SK-N-DZ (cell line): ENCODE data around the gene DCDC2C.

Experiments
- DNase-seq: peaks from one replicate; pipeline ENCODE4 v3.0.0-alpha.2; 2015; ENCODE audit warnings: low spot score

Gene DCDC2C

DNA sequence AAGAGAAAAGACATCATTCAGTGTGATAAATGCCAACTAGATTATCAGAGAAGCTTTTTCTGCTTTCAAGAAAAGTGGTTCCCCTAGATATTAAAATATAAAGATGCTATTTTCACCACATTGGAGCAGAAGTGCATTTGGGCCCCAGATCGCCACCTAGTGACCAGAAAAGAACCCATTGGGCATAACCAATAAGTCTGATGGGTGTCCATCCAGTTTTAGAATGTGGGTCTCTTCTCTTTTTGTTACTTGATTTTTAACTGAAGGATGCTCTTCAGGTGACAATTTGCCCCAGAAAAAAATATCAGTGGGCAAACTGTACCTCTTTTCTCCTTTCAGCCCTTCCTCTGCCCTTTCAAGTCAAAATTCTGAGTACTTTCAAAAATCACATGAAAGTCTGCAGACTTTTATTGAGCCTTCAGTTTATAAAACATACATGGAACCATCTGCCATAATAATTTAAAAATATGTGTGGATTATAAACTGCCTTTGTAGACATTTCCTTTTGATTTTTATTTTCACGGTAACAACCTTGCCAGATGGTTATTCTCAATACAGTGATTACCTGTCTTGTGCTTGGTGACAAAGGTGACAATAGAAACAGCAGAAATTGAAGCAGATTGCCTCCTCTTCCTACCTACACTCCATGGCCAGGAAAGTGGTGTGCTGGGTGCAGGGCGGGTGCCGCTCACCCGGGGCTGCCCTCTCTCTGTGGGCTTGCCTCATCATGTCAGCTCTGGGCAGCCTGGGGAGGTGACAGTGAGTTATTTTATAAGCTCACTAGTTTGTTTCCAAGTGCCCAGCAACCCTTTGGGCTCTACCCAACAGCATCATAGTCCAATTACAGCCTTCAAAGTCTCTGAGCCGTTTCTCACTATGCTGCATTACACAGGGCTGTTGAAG is 124.5 kb downstream of the DCDC2C start:
- no peak for DNase-seq

DNA sequence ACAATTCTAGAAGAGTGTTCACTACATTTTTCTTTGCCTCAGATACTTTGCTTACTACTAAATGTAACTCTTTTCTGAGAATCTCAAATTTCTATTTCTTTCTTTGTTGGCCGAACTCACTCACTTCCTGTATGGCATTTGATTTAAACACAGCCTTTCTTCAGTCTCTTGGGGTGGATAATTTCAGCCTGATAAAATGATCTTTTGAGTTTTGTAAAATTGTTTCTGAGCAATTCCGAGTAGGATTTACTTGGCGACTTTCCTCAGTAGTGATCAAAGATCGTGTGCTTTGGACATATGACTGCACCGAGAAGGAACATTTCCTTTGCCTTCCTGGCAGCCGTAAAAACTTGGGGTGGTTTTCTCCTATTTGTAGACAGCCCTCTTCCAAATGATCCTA is 127.4 kb downstream of the DCDC2C start:
- DNase-seq, result no peak

- no peak for DNase-seq
Measured at GRCh38 chr2:3837086-3837485, 133.7 kb downstream of the DCDC2C start.

DNA sequence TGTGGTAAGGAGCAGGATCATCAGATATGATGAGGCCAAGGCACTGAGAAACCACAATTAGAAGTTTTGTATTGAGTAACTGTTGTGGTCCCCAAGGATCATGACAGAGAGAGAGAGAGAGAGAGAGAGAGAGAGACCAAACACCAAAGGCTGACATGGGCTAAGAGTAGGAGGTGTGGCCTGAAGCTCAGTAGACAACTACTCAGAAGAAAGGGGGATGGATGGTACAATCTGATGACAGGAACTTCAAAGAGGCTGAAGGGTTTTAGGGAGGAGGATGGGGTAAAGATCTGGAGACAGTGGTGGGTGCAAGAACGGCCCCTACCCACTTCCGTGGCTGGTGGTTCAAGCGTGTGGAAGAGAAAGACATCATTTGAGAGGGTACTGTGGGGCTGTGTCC is 135.0 kb downstream of the DCDC2C start:
- DNase-seq, result no peak

- peak; percentile 4 for DNase-seq
Measured at GRCh38 chr2:3839476-3839875, 136.1 kb downstream of the DCDC2C start.

DNA sequence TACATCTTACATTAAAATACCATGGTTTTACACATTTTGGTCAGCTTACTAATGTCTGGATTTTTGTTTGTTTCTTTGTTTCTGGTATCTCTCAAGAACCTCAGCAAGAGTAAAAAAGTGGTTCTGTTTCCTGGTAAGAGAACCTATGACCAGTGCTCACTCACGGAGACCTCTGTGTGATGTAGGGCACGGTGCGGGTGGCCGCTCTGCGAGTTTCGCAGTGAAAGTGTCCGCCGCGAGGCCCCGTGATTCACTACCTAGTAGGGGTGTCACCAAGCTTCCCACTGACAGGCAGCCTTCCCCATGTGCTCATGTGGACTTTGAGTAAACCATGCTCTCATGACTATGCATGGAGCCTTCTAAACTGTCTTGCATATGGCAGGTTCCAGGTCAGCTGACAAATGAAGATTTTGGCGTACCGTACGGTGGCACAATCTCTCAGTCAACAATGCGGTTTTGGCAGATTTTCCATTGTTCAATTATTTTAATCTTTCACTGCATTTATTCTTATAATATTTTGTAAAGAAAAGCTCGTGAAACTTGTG is 137.3 kb downstream of the DCDC2C start:
- no peak for DNase-seq

- no peak for DNase-seq
Measured at GRCh38 chr2:3847397-3848052, 144.2 kb downstream of the DCDC2C start.

GRCh38 chr2:3848776-3849175 is 145.4 kb downstream of the DCDC2C start:
- DNase-seq, result no peak

GRCh38 chr2:3849213-3849612 is 145.8 kb downstream of the DCDC2C start:
- no peak for DNase-seq

GRCh38 chr2:3857576-3857975 is 154.2 kb downstream of the DCDC2C start:
- no peak for DNase-seq

- DNase-seq, result no peak
Measured at GRCh38 chr2:3864943-3865865, 161.8 kb downstream of the DCDC2C start.

DNA sequence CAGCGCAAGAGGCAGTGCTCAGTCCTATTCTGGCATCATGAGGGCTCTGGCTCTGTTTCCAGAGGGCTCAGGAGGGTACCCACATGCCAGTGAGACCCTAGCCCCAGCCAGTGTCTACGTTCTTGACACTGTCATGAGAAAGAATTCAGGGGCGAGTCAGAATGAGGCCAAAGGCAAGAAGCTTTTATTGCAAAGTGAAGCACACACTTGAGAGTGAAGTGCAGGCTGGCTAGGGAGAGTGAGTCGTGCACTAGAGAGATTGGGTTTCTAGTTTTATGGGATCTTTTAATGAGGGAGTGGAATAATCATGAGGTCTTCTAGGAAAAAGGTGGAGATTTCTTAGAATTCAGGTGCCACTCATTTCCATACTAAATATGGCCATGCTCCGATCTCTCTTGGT is 164.1 kb downstream of the DCDC2C start:
- no peak for DNase-seq

- no peak for DNase-seq
Measured at GRCh38 chr2:3868012-3868805, 164.8 kb downstream of the DCDC2C start.

- DNase-seq, result no peak
Measured at GRCh38 chr2:3870222-3870621, 166.8 kb downstream of the DCDC2C start.

DNA sequence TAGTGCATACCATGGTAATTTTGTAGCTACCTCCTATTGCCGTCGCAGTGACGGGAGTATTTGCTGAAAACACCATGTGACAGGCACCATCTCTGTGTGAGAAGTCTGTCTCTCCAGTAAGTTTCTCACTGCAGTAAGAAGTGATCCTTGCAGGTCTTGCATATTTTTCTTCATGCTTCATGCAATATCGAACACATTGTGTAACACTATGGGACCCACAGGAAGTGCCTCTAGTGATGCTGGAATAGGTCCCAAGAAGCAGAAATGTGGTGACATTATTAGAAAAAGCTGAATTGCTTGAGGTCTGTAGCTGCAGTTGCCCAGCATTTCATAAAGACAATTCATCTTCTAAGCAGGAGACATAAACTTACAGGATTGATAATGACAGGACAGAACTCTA is 167.6 kb downstream of the DCDC2C start:
- DNase-seq, result no peak

DNA sequence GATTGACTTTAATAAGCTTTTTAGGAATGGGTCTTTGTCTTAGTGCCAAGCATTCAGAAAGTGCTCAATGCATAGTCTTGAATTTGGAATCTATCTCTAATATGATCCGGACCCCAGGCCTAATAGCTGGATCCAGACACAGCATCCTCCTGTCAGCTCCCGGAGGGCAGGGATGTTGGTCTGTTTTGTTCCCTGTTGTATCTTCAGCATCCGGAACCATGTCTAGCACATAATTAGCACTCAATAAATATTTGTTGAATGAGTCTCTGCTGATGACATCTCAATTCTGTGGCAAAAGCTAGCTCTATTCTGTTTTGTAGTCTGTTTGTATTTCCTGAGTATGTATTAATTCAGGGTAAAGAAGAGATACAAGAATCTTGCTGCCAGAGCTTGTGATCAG is 169.1 kb downstream of the DCDC2C start:
- no peak for DNase-seq

GRCh38 chr2:3873899-3874298 is 170.5 kb downstream of the DCDC2C start:
- DNase-seq, result no peak

DNA sequence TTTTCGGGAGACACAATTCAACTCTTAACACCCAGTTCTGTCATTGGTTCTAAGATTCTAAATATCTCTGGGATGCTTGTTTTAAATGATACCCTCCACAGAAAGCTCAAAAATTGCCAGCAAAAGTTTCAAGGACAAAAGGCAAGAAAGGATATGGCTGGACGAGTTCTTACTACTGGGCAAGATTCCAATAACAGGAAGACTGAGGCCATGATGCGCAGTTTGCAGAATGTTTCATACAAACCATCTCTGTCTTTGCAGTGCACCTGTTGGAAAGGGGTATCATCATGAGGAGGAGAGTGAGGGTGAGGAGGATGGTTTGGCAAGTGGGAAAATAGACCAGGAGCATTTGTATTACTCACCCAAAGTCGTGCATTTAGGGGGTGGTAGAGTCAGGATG is 172.8 kb downstream of the DCDC2C start:
- DNase-seq, result no peak

GRCh38 chr2:3876685-3877084 is 173.3 kb downstream of the DCDC2C start:
- no peak for DNase-seq

DNA sequence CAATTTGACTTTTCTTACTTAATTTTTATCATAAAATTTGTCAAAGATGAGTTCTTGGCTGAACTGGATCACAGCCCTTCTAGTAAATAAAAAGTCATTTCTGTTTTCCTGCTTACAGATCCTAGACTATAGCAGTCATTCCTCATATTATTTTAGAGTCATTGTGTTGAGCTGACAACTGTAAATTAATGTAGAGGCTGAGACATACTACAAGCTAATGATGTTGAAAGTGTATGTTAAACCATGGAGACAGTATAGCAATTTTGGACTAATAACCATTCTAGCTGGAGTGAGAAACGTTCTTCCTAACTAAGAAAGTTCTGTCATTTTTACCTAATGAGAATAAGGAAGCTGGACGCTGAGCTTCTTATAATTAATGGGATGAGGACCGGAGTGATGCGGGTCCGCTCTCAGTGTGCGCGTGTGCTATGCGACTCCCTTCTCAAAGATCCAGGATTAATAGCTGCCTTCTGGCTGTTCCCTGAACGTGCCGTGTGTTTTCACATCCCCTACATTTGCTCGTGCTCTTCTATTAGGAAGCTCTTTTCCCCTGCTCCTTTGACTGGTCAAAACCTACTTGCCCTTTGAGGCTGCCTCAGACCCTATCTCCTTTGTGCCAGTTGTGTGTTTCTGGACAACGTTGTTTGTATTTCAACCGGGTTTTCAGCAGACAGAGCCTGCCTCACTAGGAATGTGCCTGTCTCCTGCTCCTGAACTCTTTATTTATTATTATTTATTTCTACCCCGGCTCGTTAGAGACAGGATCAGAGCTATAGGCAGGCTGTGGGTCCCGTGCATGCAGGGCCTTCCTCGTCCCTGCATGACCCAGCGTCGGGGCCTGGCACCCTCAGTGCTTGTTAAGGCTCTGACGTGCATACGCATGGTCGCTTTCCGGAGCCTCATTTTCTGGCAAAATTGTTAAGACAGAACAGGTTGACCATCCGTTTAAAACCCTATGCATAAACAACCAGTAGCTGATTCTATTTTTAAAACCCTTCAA is 182.6 kb downstream of the DCDC2C start:
- DNase-seq, result no peak
